H1 (cell line): ENCODE results near the gene ZCWPW2. TPM values are rescaled to one million over a fixed set of nuclear protein-coding genes. Genes with fewer than 3 reads are reported as not detected.

Experiments used
- CTCF ChIA-PET: fragments of 300-600 bp; sonication (Branson Sonifier 250); formaldehyde crosslinking; loops from one replicate; lab custom pipeline; 2021; ENCODE audit not compliant: partially characterized antibody; lab: Charles Lee
- POLR2A ChIA-PET: fragments of 300-600 bp; sonication (Branson Sonifier 250); formaldehyde crosslinking; loops from one replicate; lab custom pipeline; 2021; ENCODE audit warnings: inconsistent platforms; ENCODE audit not compliant: partially characterized antibody; lab: Charles Lee
- DNase-seq, 2 experiments: peaks; one replicate each; pipeline versions ENCODE4 v3.0.0 to v3.0.0-alpha.2; 2010 to 2022; ENCODE audit warnings: low spot score in 2 of 2, low read depth in 1 of 2, mixed read lengths in 1 of 2
- FAIRE-seq: peaks from 2 replicates; lab custom pipeline; 2011; peaks lifted over from hg19 to GRCh38; lab: Jason Lieb, UNC
- H2AFZ ChIP-seq: 2 replicates; pipeline ENCODE4 v1.8.1; 2012; ENCODE audit warnings: low read length, inconsistent platforms
- H2AK5ac ChIP-seq: 2 replicates; pipeline ENCODE4 v1.6.1; 2013; ENCODE audit warnings: low read depth, low read length
- H2BK120ac ChIP-seq: replicated peaks from 2 replicates; pipeline ENCODE3; 2013; ENCODE audit warnings: low read depth, low read length, inconsistent platforms
- H2BK12ac ChIP-seq: 2 replicates; pipeline ENCODE4 v1.6.1; 2013; ENCODE audit warnings: low read depth, low read length
- H2BK15ac ChIP-seq: 2 replicates; pipeline ENCODE4 v1.6.1; 2013; ENCODE audit warnings: low read length
- H2BK20ac ChIP-seq: 2 replicates; pipeline ENCODE4 v1.6.1; 2013; ENCODE audit warnings: low read length
- H2BK5ac ChIP-seq: 2 replicates; pipeline ENCODE4 v1.6.1; 2013; ENCODE audit warnings: low read depth, low read length
- H3K14ac ChIP-seq: 2 replicates; pipeline ENCODE4 v1.6.1; 2013; ENCODE audit warnings: inconsistent platforms; ENCODE audit not compliant: insufficient read length
- H3K18ac ChIP-seq: 2 replicates; pipeline ENCODE4 v1.6.1; 2013; ENCODE audit warnings: low read length; ENCODE audit errors: extremely low read depth
- H3K23ac ChIP-seq: 2 replicates; pipeline ENCODE4 v1.6.1; 2013; ENCODE audit warnings: inconsistent platforms; ENCODE audit not compliant: insufficient read length
- H3K23me2 ChIP-seq: 2 replicates; pipeline ENCODE4 v1.6.1; 2013; ENCODE audit warnings: low read depth, low read length
- H3K27ac ChIP-seq: 2 replicates; pipeline ENCODE4 v1.6.1; 2011; ENCODE audit warnings: low read depth, low read length, inconsistent platforms
- H3K27me3 ChIP-seq, 4 experiments: replicated peaks in 1 of 4; 1 replicate in 1 of 4; 2 replicates in 3 of 4; pipeline versions ENCODE4 v1.6.1 to v1.8.1; 2011 to 2013; ENCODE audit warnings: low read length in 3 of 4, mild to moderate bottlenecking in 3 of 4, inconsistent platforms in 2 of 4, mixed read lengths in 2 of 4, moderate library complexity in 1 of 4; ENCODE audit not compliant: control insufficient read depth in 3 of 4, insufficient read depth in 3 of 4; ENCODE audit errors: extremely low read depth in 1 of 4
- H3K36me3 ChIP-seq, 4 experiments: 2 replicates each; pipeline versions ENCODE4 v1.6.1 to v1.8.1; 2011 to 2013; ENCODE audit warnings: mild to moderate bottlenecking in 4 of 4, low read length in 3 of 4, moderate library complexity in 2 of 4, control low read depth in 1 of 4, inconsistent platforms in 1 of 4; ENCODE audit not compliant: insufficient read depth in 4 of 4, control insufficient read depth in 2 of 4
- H3K4ac ChIP-seq: replicated peaks from 2 replicates; pipeline ENCODE3; 2013; ENCODE audit warnings: low read length, low read depth, mixed read lengths, inconsistent platforms; ENCODE audit not compliant: insufficient read length
- H3K4me1 ChIP-seq, 4 experiments: replicated peaks in 1 of 4; 1 replicate in 1 of 4; 2 replicates in 3 of 4; pipeline versions ENCODE4 v1.6.1 to v1.8.1; 2011 to 2013; ENCODE audit warnings: low read length in 3 of 4, inconsistent platforms in 2 of 4, mixed read lengths in 1 of 4; ENCODE audit not compliant: insufficient read depth in 4 of 4, control insufficient read depth in 3 of 4
- H3K4me2 ChIP-seq, 2 experiments: 2 replicates each; pipeline versions ENCODE4 v1.6.1 to v1.8.1; 2011 to 2013; ENCODE audit warnings: low read depth in 2 of 2, low read length in 2 of 2, control low read depth in 1 of 2, inconsistent platforms in 1 of 2, mild to moderate bottlenecking in 1 of 2; ENCODE audit not compliant: insufficient read depth in 1 of 2
- H3K4me3 ChIP-seq, 4 experiments: fragments of 200-600, 300-600 bp in 1 of 4; sonication (generic), shearing (Covaris generic), sonication (Bioruptor Twin) in 1 of 4; 2 replicates each; pipeline versions ENCODE4 v1.5.1 to v1.8.1; 2011 to 2016; ENCODE audit warnings: low read length in 4 of 4, low read depth in 3 of 4, control low read depth in 2 of 4, inconsistent platforms in 2 of 4, mild to moderate bottlenecking in 2 of 4, mixed read lengths in 1 of 4, moderate library complexity in 1 of 4; ENCODE audit not compliant: insufficient read depth in 2 of 4; ENCODE audit errors: extremely low read depth in 1 of 4
- H3K56ac ChIP-seq: replicated peaks from 2 replicates; pipeline ENCODE3; 2013; ENCODE audit warnings: low read depth, mild to moderate bottlenecking, mixed read lengths, low read length, inconsistent platforms; ENCODE audit not compliant: insufficient read length
- H3K79me1 ChIP-seq: 2 replicates; pipeline ENCODE4 v1.6.1; 2013; ENCODE audit warnings: low read depth, low read length, control low read depth
- H3K79me2 ChIP-seq, 2 experiments: 2 replicates each; pipeline versions ENCODE4 v1.6.1 to v1.8.1; 2012 to 2013; ENCODE audit warnings: low read length in 2 of 2, mild to moderate bottlenecking in 2 of 2, inconsistent platforms in 1 of 2; ENCODE audit not compliant: insufficient read depth in 2 of 2, control insufficient read depth in 1 of 2
- H3K9ac ChIP-seq, 4 experiments: replicated peaks in 1 of 4; 1 replicate in 1 of 4; 2 replicates in 3 of 4; pipeline versions ENCODE4 v1.6.1 to v1.8.1; 2011 to 2013; ENCODE audit warnings: low read depth in 3 of 4, low read length in 3 of 4, control low read depth in 2 of 4, mild to moderate bottlenecking in 2 of 4, moderate library complexity in 2 of 4, inconsistent platforms in 1 of 4; ENCODE audit errors: extremely low read depth in 1 of 4
- H3K9me3 ChIP-seq, 2 experiments: 2 replicates each; pipeline versions ENCODE4 v1.6.1 to v1.8.1; 2012 to 2013; ENCODE audit warnings: mild to moderate bottlenecking in 2 of 2, moderate library complexity in 2 of 2, control low read depth in 1 of 2, inconsistent platforms in 1 of 2, low read depth in 1 of 2, low read length in 1 of 2, mixed read lengths in 1 of 2; ENCODE audit not compliant: insufficient read depth in 2 of 2
- H4K20me1 ChIP-seq, 2 experiments: replicated peaks in 1 of 2; 2 replicates each; pipeline versions ENCODE3 to v1.8.1; 2011 to 2013; ENCODE audit warnings: inconsistent platforms in 2 of 2, low read length in 2 of 2, mild to moderate bottlenecking in 1 of 2; ENCODE audit not compliant: insufficient read depth in 2 of 2, control insufficient read depth in 1 of 2
- H4K5ac ChIP-seq: 2 replicates; pipeline ENCODE4 v1.6.1; 2013; ENCODE audit warnings: low read length, low read depth, mixed read lengths, inconsistent platforms; ENCODE audit not compliant: insufficient read length
- H4K8ac ChIP-seq: 2 replicates; pipeline ENCODE4 v1.8.0; 2013; ENCODE audit warnings: mild to moderate bottlenecking, moderate library complexity, low read length, inconsistent platforms; ENCODE audit not compliant: insufficient read depth; ENCODE audit errors: extremely low read depth
- H4K91ac ChIP-seq: replicated peaks from 2 replicates; pipeline ENCODE3; 2013; ENCODE audit warnings: low read length, mixed read lengths, inconsistent platforms; ENCODE audit not compliant: insufficient read length
- BRCA1 ChIP-seq: IDR thresholded peaks from 2 replicates; pipeline ENCODE4 v1.6.1; 2012; ENCODE audit warnings: low read depth, low read length, improper control_type of control experiment
- CBX5 ChIP-seq: fragments of 300-800, 300-1000 bp; sonication (generic); IDR thresholded peaks from 2 replicates; pipeline ENCODE4 v1.7.1; 2016; ENCODE audit warnings: antibody characterized with exemption, low read length, low read depth
- CEBPB ChIP-seq: IDR thresholded peaks from 2 replicates; pipeline ENCODE4 v1.6.1; 2012; ENCODE audit warnings: low read depth, low read length
- EP300 ChIP-seq, 2 experiments: IDR thresholded peaks; 1 replicate in 1 of 2; 2 replicates in 1 of 2; pipeline ENCODE4 v1.6.1; 2011 to 2012; ENCODE audit warnings: low read depth in 2 of 2, low read length in 2 of 2, mild to moderate bottlenecking in 2 of 2, borderline replicate concordance in 1 of 2, inconsistent platforms in 1 of 2, moderate library complexity in 1 of 2
- MAFK ChIP-seq: IDR thresholded peaks from 2 replicates; pipeline ENCODE4 v1.6.1; 2012; ENCODE audit warnings: low read depth, mild to moderate bottlenecking, improper control_type of control experiment, low read length
- SP2 ChIP-seq: IDR thresholded peaks from 2 replicates; pipeline ENCODE4 v1.6.1; 2012; ENCODE audit warnings: mild to moderate bottlenecking, low read length, inconsistent platforms
- TBP ChIP-seq: IDR thresholded peaks from 2 replicates; pipeline ENCODE4 v1.6.1; 2011; ENCODE audit warnings: low read depth, low read length, improper control_type of control experiment
- WGBS, 2 experiments: shearing (Covaris generic) in 1 of 2; methylation state at CpG; one replicate each; pipeline versions ENCODE4 v1.1.6 to v1.1.7; 2013 to 2015; ENCODE audit warnings: low lambda C conversion rate in 2 of 2, mixed read lengths in 2 of 2, inconsistent platforms in 1 of 2, low coverage in 1 of 2, missing lambda C conversion rate in 1 of 2; ENCODE audit not compliant: insufficient replicate concordance in 2 of 2, insufficient coverage in 1 of 2, insufficient read length in 1 of 2; ENCODE audit errors: extremely low coverage in 1 of 2, missing lambda C conversion rate in 1 of 2; 5-methylcytosine and 5-hydroxymethylcytosine counted together
- polyA plus RNA-seq, 7 experiments: library from polyadenylated mRNA; depleted of rRNA in 3 of 7; stranded (reverse) in 5 of 7; unstranded in 2 of 7; fragments of >200 nt in 5 of 7; fragments of 200-250 nt in 2 of 7; gene quantifications; 1 replicate in 5 of 7; 2 replicates in 1 of 7; 4 replicates in 1 of 7; pipeline versions ENCODE4 v1.2.1 to v1.2.3, GENCODE V29; 2011 to 2013; ENCODE audit warnings: missing spikeins in 2 of 7, mixed read lengths in 2 of 7
- total RNA-seq: library from RNA; stranded (reverse); fragmentation: NEBNext Ultra II Directional; extraction: Animal tissue kit (Norgen Biotek cat#: 25700); gene quantifications from 2 replicates; pipeline ENCODE4 v1.2.1, GENCODE V29; 2021

ZCWPW2 gene
- total and polyA plus RNA-seq, 2 of the 8 experiments (the other 6 are each of a cell fraction or from before 2014, with no cell fraction given), result 0.11 to 0.39 TPM

DNA sequence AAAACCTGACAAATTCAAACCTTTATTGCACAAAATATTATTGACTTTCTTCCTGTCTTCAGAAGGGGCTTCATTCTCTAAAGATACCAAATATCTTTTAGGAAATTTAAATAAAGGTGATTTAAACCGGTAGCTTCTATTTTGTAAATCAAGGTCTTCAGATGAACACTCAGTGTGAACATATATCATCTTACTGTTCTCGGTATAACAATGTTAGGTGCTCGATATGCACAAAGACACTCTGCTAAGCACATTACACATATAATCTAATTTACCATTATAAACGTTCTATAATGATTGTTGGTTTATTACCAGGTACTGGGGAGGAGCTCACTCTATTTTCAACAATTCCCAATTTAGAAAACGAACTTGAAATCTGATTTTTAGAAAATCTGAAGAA is 225.5 kb downstream of the ZCWPW2 start:
- Histone ChIP-seq H3K79me1 (no peaks in the 10 kb centered on the region; the same call in 1 of the 2 replicates), H3K56ac (no peak overlapping the region), H3K27me3 (peaks cover 0 to 23% (median 12%) of the 10 kb centered on the region in 4 experiments; a peak in 6 of 7 replicates), H2AK5ac (no peak overlapping the region), H3K79me2 (0 out of 4 replicates have a peak, but pooled peaks cover 0 to 4% of the 10 kb centered on the region in 2 experiments), H3K23ac (no peak overlapping the region), H3K9ac (no peak overlapping the region), H3K4me3 (no peak overlapping the region), H2BK5ac (no peak overlapping the region), H3K14ac (no peak overlapping the region), H4K91ac (no peak overlapping the region), H2BK12ac (no peak overlapping the region), H2AFZ (no peak overlapping the region), H2BK120ac (no peak overlapping the region), H2BK20ac (no peak overlapping the region), H4K8ac (no peak overlapping the region), H3K23me2 (peaks cover 10% of the 10 kb centered on the region), H3K27ac (no peak overlapping the region), H4K20me1 (peaks cover 0 to 1% of the 10 kb centered on the region in 2 experiments), H4K5ac (no peak overlapping the region), H2BK15ac (no peak overlapping the region), H3K4me1 (peaks cover 0 to 17% (median 7%) of the 10 kb centered on the region in 4 experiments; a peak in 5 of 7 replicates), H3K18ac (no peak overlapping the region), H3K9me3 (no peaks in the 10 kb centered on the region), H3K4me2 (peak overlapping the region in 1 of 2 experiments; percentile 92; a peak in 1 of 4 replicates), H3K4ac (no peak overlapping the region), H3K36me3 (no peaks in the 10 kb centered on the region)
- 77% methylated on average over 5 of the region's 5 CpGs; no CpG with 5 or more reads in 1 of the 2 experiments for WGBS, 2 experiments
- DNase-seq (no peak), FAIRE-seq (no peak)
- ChIA-PET CTCF (interaction anchor here (0.6 kb wide), 1 partner anchor 1467 kb away, joined by 3 read pairs; no protein-coding TSS in a partner anchor), POLR2A (no interaction called here)
- no peak for TF ChIP-seq SP2
- TF ChIP-seq CBX5, result no peak
- no peak for TF ChIP-seq EP300 (IDR thresholded peaks at IDR 0.05; ENCODE audit: borderline replicate concordance in 1 of 2, low read depth in 2 of 2, low read length in 2 of 2)
- TF ChIP-seq MAFK, result no peak
- TF ChIP-seq TBP, result no peak
- TF ChIP-seq CEBPB, result no peak
- TF ChIP-seq BRCA1, result no peak
